SW480 (cell line): Measurements from ENCODE around the gene KRT36.

Experiments
- DNase-seq: peaks from one replicate; pipeline ENCODE4 v3.0.0-alpha.2; 2016; ENCODE audit warnings: low spot score

Gene KRT36

GRCh38 chr17:41500131-41500911 lies 10.6 kb upstream of the KRT36 start:
- peak; percentile 83 for DNase-seq

- no peak for DNase-seq
Measured at GRCh38 chr17:41499714-41500113, 10.0 kb upstream of the KRT36 start.

GRCh38 chr17:41498276-41498675 lies 8.6 kb upstream of the KRT36 start:
- DNase-seq: no peak

- DNase-seq: peak; percentile 93
Measured at GRCh38 chr17:41496803-41497484, 7.2 kb upstream of the KRT36 start.

- DNase-seq: peak; percentile 47
Measured at GRCh38 chr17:41494524-41494923, 4.8 kb upstream of the KRT36 start.

- peak; percentile 75 for DNase-seq
Measured at GRCh38 chr17:41492771-41493170, 3.1 kb upstream of the KRT36 start.

- DNase-seq: no peak
Measured at GRCh38 chr17:41492351-41492750, 2.6 kb upstream of the KRT36 start.

- no peak for DNase-seq
Measured at GRCh38 chr17:41491476-41491875, 1.8 kb upstream of the KRT36 start.

- peak; percentile 44 for DNase-seq
Measured at GRCh38 chr17:41490000-41490990, 585 bp upstream of the KRT36 start.

- DNase-seq: no peak
Measured at GRCh38 chr17:41486809-41487530, 2.7 kb downstream of the KRT36 start.

- no peak for DNase-seq
Measured at GRCh38 chr17:41486316-41486715, 3.4 kb downstream of the KRT36 start.

GRCh38 chr17:41484920-41485904 lies 4.5 kb downstream of the KRT36 start:
- no peak for DNase-seq

GRCh38 chr17:41483991-41484826 lies 5.5 kb downstream of the KRT36 start:
- DNase-seq: no peak

- no peak for DNase-seq
Measured at GRCh38 chr17:41483531-41483930, 6.2 kb downstream of the KRT36 start.

GRCh38 chr17:41481036-41481435 lies 8.7 kb downstream of the KRT36 start, which contains the start of gene KRT35:
Gene KRT35, minus strand, starts transcription at chr17:41481151. Its CDS starts 54 bp downstream, at chr17:41481097.
- DNase-seq: no peak

GRCh38 chr17:41480581-41480980 lies 9.1 kb downstream of the KRT36 start:
- DNase-seq: no peak

GRCh38 chr17:41480136-41480535 lies 9.6 kb downstream of the KRT36 start:
- DNase-seq: no peak

GRCh38 chr17:41478237-41478636 lies 11.5 kb downstream of the KRT36 start:
- no peak for DNase-seq
